ENCODE results near the gene HOXA3. TPM values are rescaled to one million over a fixed set of nuclear protein-coding genes. Genes with fewer than 3 reads are reported as not detected.

HOXA3 gene
- total RNA-seq, 4 donors from 2014 or later = 3.4 to 3.9 (median 3.6) TPM

DNA sequence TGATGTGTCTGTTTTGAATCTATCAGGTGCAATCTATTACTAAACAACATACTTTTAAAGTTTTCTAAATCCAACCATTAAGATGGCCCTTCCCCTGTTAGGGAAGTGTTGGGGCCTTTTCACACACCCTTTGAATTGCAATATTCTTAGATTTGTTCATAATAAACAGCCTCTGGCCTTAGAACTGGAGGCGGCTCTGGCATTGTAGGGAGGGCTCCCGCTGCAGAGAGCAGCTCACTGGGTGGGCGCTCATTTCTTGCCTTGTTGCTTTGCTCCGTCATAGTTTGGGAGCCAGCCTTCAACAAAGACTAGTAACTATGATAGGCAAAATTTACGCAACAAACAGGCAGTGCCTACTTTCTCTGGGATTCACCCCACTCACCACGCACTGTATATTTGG is 26.0 kb upstream of the HOXA3 start:
- TF ChIP-seq, protein P1, sequence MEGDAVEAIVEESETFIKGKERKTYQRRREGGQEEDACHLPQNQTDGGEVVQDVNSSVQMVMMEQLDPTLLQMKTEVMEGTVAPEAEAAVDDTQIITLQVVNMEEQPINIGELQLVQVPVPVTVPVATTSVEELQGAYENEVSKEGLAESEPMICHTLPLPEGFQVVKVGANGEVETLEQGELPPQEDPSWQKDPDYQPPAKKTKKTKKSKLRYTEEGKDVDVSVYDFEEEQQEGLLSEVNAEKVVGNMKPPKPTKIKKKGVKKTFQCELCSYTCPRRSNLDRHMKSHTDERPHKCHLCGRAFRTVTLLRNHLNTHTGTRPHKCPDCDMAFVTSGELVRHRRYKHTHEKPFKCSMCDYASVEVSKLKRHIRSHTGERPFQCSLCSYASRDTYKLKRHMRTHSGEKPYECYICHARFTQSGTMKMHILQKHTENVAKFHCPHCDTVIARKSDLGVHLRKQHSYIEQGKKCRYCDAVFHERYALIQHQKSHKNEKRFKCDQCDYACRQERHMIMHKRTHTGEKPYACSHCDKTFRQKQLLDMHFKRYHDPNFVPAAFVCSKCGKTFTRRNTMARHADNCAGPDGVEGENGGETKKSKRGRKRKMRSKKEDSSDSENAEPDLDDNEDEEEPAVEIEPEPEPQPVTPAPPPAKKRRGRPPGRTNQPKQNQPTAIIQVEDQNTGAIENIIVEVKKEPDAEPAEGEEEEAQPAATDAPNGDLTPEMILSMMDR (IDR thresholded peaks at IDR 0.05; ENCODE audit: low read depth) = no peak

DNA sequence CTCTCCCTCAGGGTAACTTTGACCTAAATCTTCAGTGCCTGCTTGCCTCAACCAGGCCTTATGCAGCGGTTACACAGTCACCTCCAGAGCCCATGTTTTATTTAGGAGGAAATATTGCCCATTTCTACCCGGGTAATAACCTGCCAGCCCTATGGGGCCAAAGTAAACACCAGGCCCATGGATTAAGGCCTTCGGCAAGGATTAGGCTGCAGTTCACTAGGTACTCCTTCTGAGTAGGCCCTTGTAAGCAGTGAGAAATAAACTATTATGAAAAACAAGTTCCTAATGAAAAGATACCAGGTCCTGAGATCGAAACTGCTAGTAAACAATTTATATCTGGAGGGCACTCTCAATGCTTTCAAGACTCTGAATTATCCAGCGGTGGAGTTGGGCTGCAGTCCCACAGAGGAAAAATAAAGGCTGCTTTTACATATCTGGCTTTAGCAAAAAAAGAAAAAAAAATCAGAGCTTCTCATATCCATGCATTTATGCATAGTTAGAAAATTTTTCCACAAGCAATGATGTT is 25.5 kb upstream of the HOXA3 start:
- TF ChIP-seq, protein P1 (IDR thresholded peaks at IDR 0.05; ENCODE audit: low read depth) = no peak

DNA sequence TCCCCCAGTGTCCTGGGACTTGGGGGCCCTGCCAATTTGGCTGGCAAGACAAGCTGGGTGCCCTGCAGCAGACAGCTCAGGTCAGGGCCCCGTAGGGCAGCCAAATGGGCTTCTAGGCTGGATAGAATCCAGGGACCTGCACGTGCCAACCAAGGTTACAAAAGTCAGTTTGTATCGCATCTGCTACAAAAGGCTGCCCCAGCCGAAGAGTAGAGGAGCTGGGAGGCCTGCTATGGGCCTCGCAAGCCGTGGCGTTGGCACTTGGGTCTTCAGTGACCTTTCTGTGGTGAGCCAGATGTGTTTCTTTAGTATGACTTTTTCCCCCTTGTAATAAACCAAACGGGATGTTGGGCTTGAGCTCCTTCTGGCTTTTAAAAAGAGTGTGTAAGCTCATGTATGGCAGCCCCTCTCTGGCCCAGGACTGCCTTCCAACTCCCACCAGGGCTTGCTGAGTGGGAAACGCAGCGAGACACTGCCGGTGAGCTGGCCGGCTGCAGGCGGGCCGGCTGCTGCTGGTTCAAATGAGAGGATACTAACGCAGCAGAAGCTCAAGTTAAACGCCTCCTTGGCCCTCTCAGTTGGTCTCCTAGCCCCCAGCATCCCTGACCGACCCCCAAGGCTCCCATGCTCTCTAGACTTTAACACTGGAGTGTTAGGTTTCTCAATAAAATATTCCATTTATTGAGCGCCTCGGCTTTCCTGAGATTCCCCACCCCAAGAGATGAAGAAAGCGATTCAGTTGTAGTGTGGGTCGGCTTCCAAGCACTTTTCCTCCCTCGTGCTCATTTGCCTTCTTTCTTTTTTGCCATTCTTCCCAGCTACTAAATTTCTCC is 24.8 kb upstream of the HOXA3 start:
- TF ChIP-seq, protein P1 (IDR thresholded peaks at IDR 0.05; ENCODE audit: low read depth) = no peak

DNA sequence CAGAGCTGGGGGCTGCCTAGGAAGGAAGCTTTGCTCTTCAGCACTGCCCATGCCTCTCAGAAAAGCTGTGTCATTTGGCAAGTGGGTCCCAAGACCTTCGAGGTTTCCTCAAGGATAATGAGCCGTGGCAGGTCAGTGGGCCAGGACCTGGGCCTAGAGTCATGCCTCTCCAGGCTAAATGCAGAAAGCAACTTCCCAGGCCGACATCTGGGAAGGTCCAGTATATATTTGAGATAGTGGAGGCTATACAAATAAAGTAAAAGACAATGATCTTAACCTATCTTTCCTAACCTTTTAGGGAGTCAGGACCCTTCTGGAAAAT is 24.1 kb upstream of the HOXA3 start:
- TF ChIP-seq, protein P1 (IDR thresholded peaks at IDR 0.05; ENCODE audit: low read depth) = no peak

DNA sequence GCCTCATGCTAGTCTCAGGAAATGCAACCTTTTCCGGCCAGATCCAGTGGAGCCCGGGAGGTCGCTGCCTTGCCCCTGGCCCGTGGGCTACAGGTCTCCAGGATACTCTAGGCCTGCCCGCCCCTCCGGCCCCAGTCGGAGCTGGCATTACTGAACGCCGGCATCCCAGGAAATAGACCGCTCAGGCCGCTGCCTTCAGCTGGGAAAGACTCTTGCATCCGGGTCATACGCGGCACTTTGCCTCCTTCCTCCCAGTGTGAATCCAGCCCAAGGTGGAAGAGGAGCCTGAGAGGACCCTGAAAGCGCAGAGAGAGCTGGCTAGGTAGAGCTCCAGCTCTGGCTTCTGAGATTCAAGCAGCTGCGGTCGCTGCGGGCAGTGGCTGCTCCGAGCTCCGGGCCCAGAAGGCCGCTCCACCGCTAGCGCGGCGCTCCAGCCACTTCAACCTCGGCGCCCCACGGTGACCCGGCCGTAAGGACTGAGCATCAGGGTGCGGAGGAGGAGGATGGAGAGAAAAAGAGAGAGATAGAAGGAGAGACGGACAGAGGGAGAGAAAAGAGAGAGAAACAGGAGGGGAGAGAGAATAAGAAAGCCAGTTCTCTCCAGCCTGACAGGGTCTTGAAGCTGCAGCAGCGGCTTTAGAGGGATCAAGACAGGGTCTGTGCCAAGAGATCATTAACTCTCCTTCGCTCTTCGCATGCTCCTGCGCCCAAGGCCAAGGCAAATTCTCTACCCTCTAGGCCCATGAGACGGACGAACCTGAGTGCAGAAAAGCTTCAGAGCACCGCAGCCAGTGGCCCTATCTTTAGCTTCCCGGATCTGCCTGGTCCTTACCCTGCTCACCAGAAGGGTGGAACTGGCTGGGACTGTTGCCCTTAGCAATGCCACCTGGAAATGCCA is 23.5 kb upstream of the HOXA3 start:
- TF ChIP-seq, protein P1 (IDR thresholded peaks at IDR 0.05; ENCODE audit: low read depth) = no peak

DNA sequence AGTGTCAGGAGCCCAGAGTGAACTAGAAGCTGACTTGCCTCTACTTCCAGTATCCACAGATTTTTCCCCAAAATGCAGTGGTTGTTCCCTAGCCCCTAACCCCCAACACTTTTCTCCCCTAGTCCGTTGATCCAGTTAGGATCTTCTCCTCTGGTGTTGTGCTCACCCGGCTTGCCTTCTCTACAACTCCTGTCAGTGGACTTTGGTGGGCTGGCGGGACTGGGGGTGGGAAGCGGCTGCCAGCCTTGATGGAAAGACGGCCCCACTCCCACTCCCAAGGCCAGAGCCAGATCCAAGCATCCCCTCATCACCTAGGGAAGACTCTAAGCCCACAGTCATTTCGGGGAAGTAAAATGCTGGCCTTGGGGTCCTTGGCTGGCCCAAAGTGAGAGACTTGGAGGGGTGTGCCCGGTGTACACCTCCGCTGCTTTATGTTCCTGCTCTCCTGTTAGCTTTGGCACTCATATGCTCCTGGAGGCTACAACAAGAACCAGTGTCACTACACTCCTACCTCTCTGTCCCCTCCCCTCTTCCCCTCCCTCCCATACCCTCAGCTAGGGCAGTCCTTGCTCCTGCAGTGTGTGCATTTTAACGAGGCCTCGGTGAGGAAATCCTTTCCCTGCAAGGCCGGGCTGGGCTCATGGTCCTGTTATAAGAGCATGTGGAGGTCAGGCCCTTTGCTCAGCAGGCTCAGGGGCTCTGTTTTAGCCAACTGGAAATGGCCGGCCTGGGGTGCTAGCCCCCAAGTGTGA is 22.7 kb upstream of the HOXA3 start:
- TF ChIP-seq, protein P1 (IDR thresholded peaks at IDR 0.05; ENCODE audit: low read depth) = no peak

All from subcutaneous adipose tissue (tissue), 4 donors.